ENCODE measurements around the gene ANKMY1.

ANKMY1 gene

DNA sequence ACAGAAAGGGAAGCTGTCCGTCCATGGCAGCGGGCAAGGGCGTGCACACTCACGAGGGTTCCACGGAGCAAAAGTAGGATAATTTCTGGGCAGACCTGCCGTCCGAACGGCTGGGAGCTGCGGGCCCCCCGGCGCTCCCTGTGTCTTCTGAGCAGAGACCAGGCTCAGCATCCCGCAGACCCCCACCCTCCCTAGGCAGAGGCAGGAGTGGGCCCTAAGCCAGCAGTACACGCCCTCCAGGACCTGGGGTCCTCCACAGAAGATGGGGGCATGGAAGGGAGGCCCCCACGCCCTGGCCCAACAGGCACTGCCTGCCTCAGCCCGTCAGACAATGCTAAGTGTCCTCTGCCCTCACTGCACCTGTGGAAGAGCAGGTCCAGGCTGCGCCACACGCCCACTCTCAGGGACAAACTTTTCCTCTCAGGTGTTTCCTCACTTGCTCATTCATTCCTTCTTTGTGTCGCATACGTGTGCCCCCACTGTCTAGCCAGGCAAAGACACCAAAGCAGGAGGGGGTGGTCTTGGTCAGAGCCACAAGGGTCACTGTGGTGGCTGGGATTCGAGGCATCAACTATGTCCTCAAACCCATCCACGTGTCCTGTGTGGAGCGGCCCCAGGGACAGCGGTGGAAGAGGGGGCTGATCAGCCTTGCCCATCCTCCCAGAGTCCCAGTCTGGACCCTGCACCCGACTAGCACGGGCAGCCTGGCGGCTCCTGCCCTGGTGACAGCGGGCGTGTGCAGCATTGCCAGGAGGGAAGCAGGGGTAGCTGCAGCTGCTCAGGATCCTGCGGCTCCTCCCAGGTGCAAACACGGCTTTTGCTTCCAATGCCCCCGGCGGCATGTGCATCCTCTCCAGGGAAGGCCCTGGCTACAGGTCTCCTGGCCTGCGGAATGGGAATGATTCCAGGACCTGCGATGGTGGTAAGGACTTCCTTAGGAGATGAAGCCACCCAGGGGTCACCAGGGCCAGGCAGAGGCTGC is 124.7 kb downstream of the ANKMY1 start:
- TF ChIP-seq, protein P1, sequence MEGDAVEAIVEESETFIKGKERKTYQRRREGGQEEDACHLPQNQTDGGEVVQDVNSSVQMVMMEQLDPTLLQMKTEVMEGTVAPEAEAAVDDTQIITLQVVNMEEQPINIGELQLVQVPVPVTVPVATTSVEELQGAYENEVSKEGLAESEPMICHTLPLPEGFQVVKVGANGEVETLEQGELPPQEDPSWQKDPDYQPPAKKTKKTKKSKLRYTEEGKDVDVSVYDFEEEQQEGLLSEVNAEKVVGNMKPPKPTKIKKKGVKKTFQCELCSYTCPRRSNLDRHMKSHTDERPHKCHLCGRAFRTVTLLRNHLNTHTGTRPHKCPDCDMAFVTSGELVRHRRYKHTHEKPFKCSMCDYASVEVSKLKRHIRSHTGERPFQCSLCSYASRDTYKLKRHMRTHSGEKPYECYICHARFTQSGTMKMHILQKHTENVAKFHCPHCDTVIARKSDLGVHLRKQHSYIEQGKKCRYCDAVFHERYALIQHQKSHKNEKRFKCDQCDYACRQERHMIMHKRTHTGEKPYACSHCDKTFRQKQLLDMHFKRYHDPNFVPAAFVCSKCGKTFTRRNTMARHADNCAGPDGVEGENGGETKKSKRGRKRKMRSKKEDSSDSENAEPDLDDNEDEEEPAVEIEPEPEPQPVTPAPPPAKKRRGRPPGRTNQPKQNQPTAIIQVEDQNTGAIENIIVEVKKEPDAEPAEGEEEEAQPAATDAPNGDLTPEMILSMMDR (IDR thresholded peaks at IDR 0.05; ENCODE audit: control insufficient read depth, insufficient read depth, low read depth, low read length, missing control alignments): no peak
- H3K4me3 ChIP-seq (ENCODE audit: control insufficient read depth, low read depth, low read length): no peak overlapping the region
- DNase-seq (ENCODE audit: low read depth): no peak

DNA sequence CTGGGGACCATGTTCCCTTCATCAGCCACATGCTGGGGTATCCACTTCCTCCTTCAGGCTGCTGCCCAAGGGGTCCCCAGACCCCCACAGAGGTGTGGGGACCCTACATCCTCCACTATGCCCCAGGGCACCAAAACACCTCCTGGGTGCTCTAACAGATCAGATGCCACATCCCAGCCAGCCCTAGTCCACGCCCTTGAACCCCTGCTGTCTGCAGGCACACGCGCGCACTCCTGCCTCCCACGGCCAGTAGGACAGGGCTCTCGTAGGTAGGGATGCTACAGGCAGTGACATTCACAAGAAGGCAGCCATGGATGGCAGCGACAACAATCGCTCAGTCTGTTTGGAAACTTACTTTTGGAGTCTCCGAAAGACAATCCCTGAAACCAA is 125.4 kb downstream of the ANKMY1 start:
- no peak for DNase-seq (ENCODE audit: low read depth)
- TF ChIP-seq, protein P1 (IDR thresholded peaks at IDR 0.05; ENCODE audit: control insufficient read depth, insufficient read depth, low read depth, low read length, missing control alignments): no peak
- H3K4me3 ChIP-seq (ENCODE audit: control insufficient read depth, low read depth, low read length): no peak overlapping the region

DNA sequence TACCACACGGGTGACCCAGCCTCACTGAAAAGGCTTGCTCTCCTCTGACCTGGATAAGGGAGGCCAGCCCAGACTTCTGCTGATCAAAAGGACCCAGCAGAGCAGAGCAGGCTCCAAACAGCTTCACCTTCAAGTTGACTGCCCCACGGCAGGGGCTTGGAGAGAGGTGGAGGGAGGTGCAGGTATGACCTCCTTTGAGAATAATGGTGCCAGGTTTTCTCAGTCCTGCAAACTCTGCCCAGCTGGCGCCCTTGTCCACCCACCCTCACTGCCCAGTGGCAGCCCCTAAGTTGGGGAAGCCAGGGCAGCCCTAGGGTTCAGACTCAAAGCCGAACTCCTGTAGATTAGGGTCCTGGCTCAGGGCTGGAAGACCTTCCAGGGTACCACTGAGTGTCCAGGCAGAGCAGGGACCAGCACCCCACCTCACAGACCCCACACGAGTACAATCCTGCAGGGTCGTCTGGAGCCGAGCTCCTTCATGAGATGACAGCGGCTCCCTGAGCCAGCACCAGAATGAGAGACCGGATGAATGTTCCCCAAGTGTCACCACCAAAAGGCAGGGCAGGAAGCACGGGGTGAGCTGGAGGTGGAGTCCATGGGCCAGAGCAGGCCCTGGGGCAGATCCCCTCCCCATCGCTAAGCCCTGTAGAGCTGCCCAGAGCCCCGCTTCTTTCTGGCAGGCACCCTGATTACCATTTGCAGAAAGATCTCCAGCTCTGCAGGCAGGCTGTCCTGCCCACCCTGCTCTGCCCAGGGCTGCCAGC is 125.9 kb downstream of the ANKMY1 start:
- no peak overlapping the region for H3K4me3 ChIP-seq (ENCODE audit: control insufficient read depth, low read depth, low read length)
- DNase-seq (ENCODE audit: low read depth): no peak
- TF ChIP-seq, protein P1 (IDR thresholded peaks at IDR 0.05; ENCODE audit: control insufficient read depth, insufficient read depth, low read depth, low read length, missing control alignments): no peak

DNA sequence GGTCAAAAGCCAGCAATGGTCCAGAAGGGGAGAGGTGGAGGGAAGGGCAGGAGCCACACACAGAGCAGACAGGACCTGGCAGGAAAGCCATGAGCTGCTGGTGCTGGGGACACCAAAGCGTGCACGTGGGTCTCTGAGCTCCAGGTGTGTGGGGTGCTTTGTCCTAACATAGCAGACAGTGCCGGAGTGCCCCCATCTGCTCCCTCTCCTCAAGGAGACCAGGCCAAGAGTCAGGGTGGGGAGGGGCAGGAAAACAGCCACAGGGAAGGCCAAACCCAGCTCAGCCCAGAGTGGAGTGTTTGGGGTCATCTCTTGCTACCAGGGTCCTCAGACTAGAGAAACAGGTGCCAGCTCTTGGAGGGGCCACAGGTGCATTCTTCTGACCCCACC is 126.5 kb downstream of the ANKMY1 start:
- TF ChIP-seq, protein P1 (IDR thresholded peaks at IDR 0.05; ENCODE audit: control insufficient read depth, insufficient read depth, low read depth, low read length, missing control alignments): no peak
- H3K4me3 ChIP-seq (ENCODE audit: control insufficient read depth, low read depth, low read length): no peak overlapping the region
- DNase-seq (ENCODE audit: low read depth): no peak

DNA sequence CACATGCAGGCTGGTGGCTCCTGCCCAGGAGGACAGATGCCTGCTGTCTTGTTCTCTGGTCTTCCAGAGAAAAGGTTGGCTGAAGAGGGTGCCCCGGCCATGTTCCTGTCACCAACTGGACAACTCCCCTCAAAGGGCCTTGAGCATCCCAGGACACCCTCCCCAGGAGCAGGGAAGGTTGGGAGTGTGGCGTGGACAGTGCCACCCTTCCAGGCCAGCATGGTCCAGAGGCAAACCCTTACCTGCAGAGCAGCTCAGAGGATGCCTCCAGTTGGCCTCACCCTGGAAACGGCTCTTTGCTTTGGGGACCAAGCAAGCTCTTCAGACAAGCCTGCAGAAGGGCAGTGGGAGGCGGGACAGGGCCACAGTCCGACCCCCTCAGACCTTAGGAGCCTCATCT is 127.2 kb downstream of the ANKMY1 start:
- TF ChIP-seq, protein P1 (IDR thresholded peaks at IDR 0.05; ENCODE audit: control insufficient read depth, insufficient read depth, low read depth, low read length, missing control alignments): no peak
- no peak for DNase-seq (ENCODE audit: low read depth)
- no peak overlapping the region for H3K4me3 ChIP-seq (ENCODE audit: control insufficient read depth, low read depth, low read length)

DNA sequence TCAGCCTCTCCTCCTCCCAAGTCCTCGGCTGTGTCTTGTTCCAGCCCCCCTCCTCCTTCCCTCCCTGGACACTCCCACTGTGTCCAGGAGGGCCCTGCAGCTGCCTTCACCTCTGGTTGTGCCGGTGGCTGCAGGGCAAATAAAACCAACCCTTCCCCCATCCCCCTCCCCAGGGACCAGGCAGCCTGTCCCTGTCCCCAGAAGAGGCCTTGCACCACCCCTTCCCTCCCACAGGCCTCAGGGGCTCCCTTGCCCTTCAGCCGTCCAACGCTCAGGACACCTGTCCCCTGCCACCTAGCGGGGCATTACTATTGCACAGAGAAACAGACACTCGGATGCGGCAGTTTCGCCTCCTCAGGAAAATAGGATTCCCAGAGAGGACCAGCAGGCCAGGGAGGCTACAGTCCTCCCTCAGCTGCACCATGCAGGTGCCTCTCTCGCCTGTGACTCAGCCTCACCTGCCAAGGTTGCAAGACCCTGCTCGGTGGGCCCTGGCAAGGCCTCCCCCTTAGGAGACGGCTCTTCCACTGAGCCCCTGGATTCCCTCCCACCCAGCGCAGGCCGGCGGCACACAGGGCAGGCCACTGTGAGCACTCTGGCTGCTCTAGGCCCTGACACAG is 127.8 kb downstream of the ANKMY1 start:
- no peak overlapping the region for H3K4me3 ChIP-seq (ENCODE audit: control insufficient read depth, low read depth, low read length)
- DNase-seq (ENCODE audit: low read depth): no peak
- TF ChIP-seq, protein P1 (IDR thresholded peaks at IDR 0.05; ENCODE audit: control insufficient read depth, insufficient read depth, low read depth, low read length, missing control alignments): no peak

Measured in AG09309 (cell line).